K562 (cell line): ENCODE data around the gene SMIM35. TPM values are rescaled to one million over a fixed set of nuclear protein-coding genes. Genes with fewer than 3 reads are reported as not detected.

Experiments used
- ATAC-seq: fragments of 200-7000 bp; cut with Tn5 transposase; 3 replicates; pipeline ENCODE4 v1.9.1; 2020; ENCODE audit warnings: moderate library complexity
- BruUV-seq: library from RNA; stranded (reverse); fragments of 400-500 nt; replicated peaks from 2 replicates; lab custom pipeline; 2021; lab: Mats Ljungman, UMichigan
- CTCF ChIA-PET: fragments of 300-600 bp; formaldehyde crosslinking; extraction: SDS; loops from one replicate; lab custom pipeline; 2021; ENCODE audit warnings: low intra/inter-chr PET ratio; lab: Yijun Ruan, JAX
- POLR2A ChIA-PET: fragments of 300-600, 350-650 bp; sonication (Branson Sonifier 250); formaldehyde crosslinking; extraction: SDS; loops from one replicate; lab custom pipeline; 2021; ENCODE audit warnings: antibody characterized with exemption, inconsistent platforms; lab: Yijun Ruan, JAX
- DNase-seq, 4 experiments: peaks; one replicate each; pipeline versions ENCODE4 v3.0.0 to v3.0.0-alpha.2; 2011 to 2018; ENCODE audit warnings: low spot score in 3 of 4, mixed read lengths in 3 of 4; ENCODE audit errors: extremely low read depth in 1 of 4
- FAIRE-seq: peaks from 2 replicates; lab custom pipeline; 2011; peaks lifted over from hg19 to GRCh38; lab: Jason Lieb, UNC
- H2AFZ ChIP-seq: 2 replicates; pipeline ENCODE4 v1.6.0; 2011; ENCODE audit warnings: low read depth, low read length, control low read depth, inconsistent platforms
- H3K27ac ChIP-seq: fragments of 200-600 bp; 3 replicates; pipeline ENCODE4 v1.8.0; 2011; ENCODE audit warnings: low read depth, mild to moderate bottlenecking, control low read depth, inconsistent platforms, low read length, moderate library complexity, mixed read lengths; ENCODE audit errors: extremely low read depth
- H3K27me3 ChIP-seq, 2 experiments: fragments of 300-600 bp in 1 of 2; 2 replicates in 1 of 2; 3 replicates in 1 of 2; pipeline versions ENCODE4 v1.6.0 to v1.8.0; 2011; ENCODE audit warnings: inconsistent platforms in 2 of 2, low read length in 2 of 2, mild to moderate bottlenecking in 1 of 2, mixed read lengths in 1 of 2, moderate library complexity in 1 of 2; ENCODE audit not compliant: control insufficient read depth in 2 of 2, insufficient read depth in 2 of 2
- H3K36me3 ChIP-seq: fragments of 300-600 bp; 3 replicates; pipeline ENCODE4 v1.8.0; 2011; ENCODE audit warnings: mild to moderate bottlenecking, low read length, inconsistent platforms; ENCODE audit not compliant: control insufficient read depth, insufficient read depth
- H3K4me1 ChIP-seq, 2 experiments: fragments of 200-600 bp in 1 of 2; replicated peaks in 1 of 2; 2 replicates in 1 of 2; 3 replicates in 1 of 2; pipeline versions ENCODE4 v1.5.1 to v1.8.0; 2011; ENCODE audit warnings: inconsistent platforms in 2 of 2, low read length in 2 of 2, mild to moderate bottlenecking in 1 of 2, mixed read lengths in 1 of 2, moderate library complexity in 1 of 2; ENCODE audit not compliant: control insufficient read depth in 2 of 2, insufficient read depth in 2 of 2
- H3K4me2 ChIP-seq: 2 replicates; pipeline ENCODE4 v1.6.1; 2011; ENCODE audit warnings: low read length, control low read depth, inconsistent platforms, mixed read lengths; ENCODE audit not compliant: insufficient read depth
- H3K4me3 ChIP-seq: fragments of 200-600 bp; sonication (generic), shearing (Covaris generic); 2 replicates; pipeline ENCODE4 v1.5.1; 2016; ENCODE audit warnings: control low read depth, inconsistent platforms
- H3K79me2 ChIP-seq: fragments of 200-600 bp; 3 replicates; pipeline ENCODE4 v1.8.0; 2011; ENCODE audit warnings: low read length, inconsistent platforms; ENCODE audit not compliant: control insufficient read depth, insufficient read depth
- H3K9ac ChIP-seq, 2 experiments: 2 replicates each; pipeline versions ENCODE4 v1.6.0 to v1.6.1; 2011; ENCODE audit warnings: low read depth in 2 of 2, low read length in 2 of 2, control low read depth in 1 of 2, inconsistent platforms in 1 of 2, mild to moderate bottlenecking in 1 of 2, mixed read lengths in 1 of 2; ENCODE audit not compliant: insufficient read depth in 1 of 2
- H3K9me1 ChIP-seq: one replicate; pipeline ENCODE4 v1.6.0; 2011; ENCODE audit warnings: inconsistent platforms, mild to moderate bottlenecking, low read length, moderate library complexity; ENCODE audit not compliant: control insufficient read depth, insufficient read depth
- H3K9me3 ChIP-seq: replicated peaks from 2 replicates; pipeline ENCODE4 v1.5.1; 2011; ENCODE audit warnings: low read depth, low read length, inconsistent platforms; ENCODE audit not compliant: control insufficient read depth, insufficient read depth
- H4K20me1 ChIP-seq: replicated peaks from 2 replicates; pipeline ENCODE4 v1.6.1; 2011; ENCODE audit warnings: low read length, inconsistent platforms, mixed read lengths; ENCODE audit not compliant: control insufficient read depth, insufficient read depth
- CSDE1 ChIP-seq, 2 experiments: fragments of 450-650 bp; IDR thresholded peaks; 2 replicates each; pipeline ENCODE4 v1.6.1; 2016; ENCODE audit warnings: mild to moderate bottlenecking in 1 of 2
- KAT8 ChIP-seq: fragments of 450-650 bp; IDR thresholded peaks from 2 replicates; pipeline ENCODE4 v1.6.1; 2016; ENCODE audit warnings: low read depth, mild to moderate bottlenecking
- POLR3G ChIP-seq: IDR thresholded peaks from 2 replicates; pipeline ENCODE4 v1.6.1; 2011; ENCODE audit not compliant: insufficient read length, insufficient replicate concordance; ENCODE audit errors: extremely low read depth
- RBFOX2 ChIP-seq: fragments of 200-400 bp; formaldehyde crosslinking; IDR thresholded peaks from 2 replicates; pipeline ENCODE4 v1.6.1; 2017; ENCODE audit warnings: low read depth, mild to moderate bottlenecking, low read length, moderate library complexity
- SMARCB1 ChIP-seq: IDR thresholded peaks from 2 replicates; pipeline ENCODE4 v1.6.1; 2011; ENCODE audit warnings: improper control_type of control experiment, low read depth; ENCODE audit not compliant: insufficient read length
- ZNF444 ChIP-seq: fragments of 250-450 bp; sonication (Bioruptor Pico); IDR thresholded peaks from 2 replicates; pipeline ENCODE4 v1.4.0; 2020; ENCODE audit warnings: mild to moderate bottlenecking, moderate library complexity
- WGBS: fragments of 100-300 bp; shearing (Covaris generic); methylation state at CpG from one replicate; pipeline ENCODE4 v1.1.6; 2016; ENCODE audit warnings: low coverage, mixed read lengths; ENCODE audit not compliant: insufficient coverage; ENCODE audit errors: missing lambda C conversion rate; 5-methylcytosine and 5-hydroxymethylcytosine counted together
- in situ Hi-C: fragments of 300-500 bp; cut with MboI; formaldehyde crosslinking; loops from 4 replicates; pipeline ENCODE4 v1.15.0; 2018; ENCODE audit warnings: inconsistent platforms, mixed read lengths
- intact Hi-C: fragments of 100-400 bp; cut with micrococcal nuclease; formaldehyde crosslinking; loops from 2 replicates; pipeline ENCODE4 v1.14.2; 2022
- polyA plus RNA-seq, 8 experiments: library from polyadenylated mRNA; depleted of rRNA in 4 of 8; stranded (reverse) in 5 of 8; unstranded in 3 of 8; fragments of >200 nt; fragmentation: Nextera tagmentation in 2 of 8; fragmentation: Illumina TruSeq in 1 of 8; extraction: Ambion mirVana in 2 of 8; extraction: Trizol in 1 of 8; gene quantifications; 2 replicates each; pipeline versions ENCODE4 v1.2.1 to v1.2.3, GENCODE V29; 2011 to 2014; ENCODE audit warnings: inconsistent platforms in 1 of 8, missing spikeins in 1 of 8
- total RNA-seq, 7 experiments: library from RNA; depleted of rRNA in 6 of 7; stranded (reverse); fragments of >200 nt in 6 of 7; fragmentation: Illumina TruSeq in 2 of 7; extraction: Trizol in 2 of 7; gene quantifications; 2 replicates each; pipeline versions ENCODE4 v1.2.1 to v1.2.3, GENCODE V29; 2011 to 2021; ENCODE audit warnings: low replicate concordance in 1 of 7
- TF ChIP-seq, protein P1 (sequence below): fragments of 200-800 bp; sonication (Bioruptor generic); IDR thresholded peaks from 2 replicates; pipeline ENCODE4 v1.6.1; 2017; ENCODE audit warnings: missing genetic modification characterization, missing compliant biosample characterization
- TF ChIP-seq, protein P2 (sequence below), 3 experiments: fragments of 200-800 bp in 1 of 3; fragments of 250-450 bp in 1 of 3; fragments of 450-650 bp in 1 of 3; sonication (Bioruptor Pico) in 1 of 3; sonication (Bioruptor generic) in 1 of 3; formaldehyde crosslinking in 1 of 3; IDR thresholded peaks; 2 replicates each; pipeline versions ENCODE4 v1.6.1 to v1.8.0; 2016 to 2022; ENCODE audit warnings: mild to moderate bottlenecking in 2 of 3, missing genetic modification characterization in 2 of 3, missing compliant biosample characterization in 1 of 3, moderate library complexity in 1 of 3
- TF ChIP-seq, protein P3 (sequence below): IDR thresholded peaks from 2 replicates; pipeline ENCODE4 v1.6.1; 2016; ENCODE audit warnings: missing genetic modification characterization, missing compliant biosample characterization

Gene SMIM35
- total and polyA plus RNA-seq, 9 of the 15 experiments (the other 6 are each of a cell fraction or from before 2014, with no cell fraction given), result 0.03 TPM; not detected in 7

DNA sequence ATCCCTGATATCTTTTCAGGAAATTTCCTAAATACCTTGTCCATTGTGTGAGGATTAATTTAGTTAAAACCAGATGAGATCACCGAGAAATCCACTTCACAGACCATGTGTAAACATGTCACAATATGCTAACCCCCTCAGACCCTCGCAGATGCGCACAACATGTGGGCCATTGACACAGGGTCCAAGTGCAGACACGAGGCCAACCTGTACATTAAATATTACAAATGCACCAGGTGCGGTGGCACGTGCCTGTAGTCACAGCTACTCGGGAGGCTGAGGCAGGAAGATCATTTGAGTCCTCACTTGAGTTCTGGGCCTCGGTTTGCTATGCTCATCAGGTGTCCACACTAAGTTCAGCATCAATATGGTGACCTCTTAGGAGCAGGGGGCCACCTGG lies 19.8 kb downstream of the SMIM35 start (continued):
- TF ChIP-seq CSDE1 (IDR thresholded peaks at IDR 0.05), result no peak
- TF ChIP-seq, all 486 proteins: peak for 0

GRCh38 chr11:118065384-118065783 lies 21.4 kb downstream of the SMIM35 start:
- no TSS peak for BruUV-seq
- intact Hi-C loops, result loop anchor here (5.0 kb wide), 1 partner anchor 62 kb away; no protein-coding TSS in a partner anchor
- Histone ChIP-seq H3K36me3 (no peaks in the 10 kb centered on the region), H3K79me2 (no peaks in the 10 kb centered on the region), H2AFZ (no peak overlapping the region), H3K4me1 (peaks cover 7 to 10% of the 10 kb centered on the region in 2 experiments; a peak in 3 of 5 replicates), H3K9me1 (peaks cover 4% of the 10 kb centered on the region), H3K4me3 (no peak overlapping the region), H3K4me2 (no peak overlapping the region), H3K9me3 (no peaks in the 10 kb centered on the region), H3K27me3 (peaks cover 6 to 11% of the 10 kb centered on the region in 2 experiments; a peak in 4 of 5 replicates), H3K9ac (no peak overlapping the region), H4K20me1 (peaks cover 3% of the 10 kb centered on the region; the same call in 1 of the 2 replicates), H3K27ac (no peak overlapping the region)
- POLR2A ChIA-PET, result no interaction called here
- DNase-seq, result no peak
- ATAC-seq, result no peak
- CTCF ChIA-PET, result interaction anchor here (0.6 kb wide), 1 partner anchor 243 kb away, joined by 3 read pairs; no protein-coding TSS in a partner anchor
- WGBS, result 17% methylated on average over 3 of the region's 3 CpGs
- in situ Hi-C loops, result no loop called here
- no peak for TF ChIP-seq SMARCB1
- TF ChIP-seq, protein P1, sequence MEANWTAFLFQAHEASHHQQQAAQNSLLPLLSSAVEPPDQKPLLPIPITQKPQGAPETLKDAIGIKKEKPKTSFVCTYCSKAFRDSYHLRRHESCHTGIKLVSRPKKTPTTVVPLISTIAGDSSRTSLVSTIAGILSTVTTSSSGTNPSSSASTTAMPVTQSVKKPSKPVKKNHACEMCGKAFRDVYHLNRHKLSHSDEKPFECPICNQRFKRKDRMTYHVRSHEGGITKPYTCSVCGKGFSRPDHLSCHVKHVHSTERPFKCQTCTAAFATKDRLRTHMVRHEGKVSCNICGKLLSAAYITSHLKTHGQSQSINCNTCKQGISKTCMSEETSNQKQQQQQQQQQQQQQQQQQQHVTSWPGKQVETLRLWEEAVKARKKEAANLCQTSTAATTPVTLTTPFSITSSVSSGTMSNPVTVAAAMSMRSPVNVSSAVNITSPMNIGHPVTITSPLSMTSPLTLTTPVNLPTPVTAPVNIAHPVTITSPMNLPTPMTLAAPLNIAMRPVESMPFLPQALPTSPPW (CRISPR knock-in tag), result no peak
- TF ChIP-seq ZNF444 (CRISPR knock-in tag), result no peak
- no peak for TF ChIP-seq POLR3G
- TF ChIP-seq, protein P2, sequence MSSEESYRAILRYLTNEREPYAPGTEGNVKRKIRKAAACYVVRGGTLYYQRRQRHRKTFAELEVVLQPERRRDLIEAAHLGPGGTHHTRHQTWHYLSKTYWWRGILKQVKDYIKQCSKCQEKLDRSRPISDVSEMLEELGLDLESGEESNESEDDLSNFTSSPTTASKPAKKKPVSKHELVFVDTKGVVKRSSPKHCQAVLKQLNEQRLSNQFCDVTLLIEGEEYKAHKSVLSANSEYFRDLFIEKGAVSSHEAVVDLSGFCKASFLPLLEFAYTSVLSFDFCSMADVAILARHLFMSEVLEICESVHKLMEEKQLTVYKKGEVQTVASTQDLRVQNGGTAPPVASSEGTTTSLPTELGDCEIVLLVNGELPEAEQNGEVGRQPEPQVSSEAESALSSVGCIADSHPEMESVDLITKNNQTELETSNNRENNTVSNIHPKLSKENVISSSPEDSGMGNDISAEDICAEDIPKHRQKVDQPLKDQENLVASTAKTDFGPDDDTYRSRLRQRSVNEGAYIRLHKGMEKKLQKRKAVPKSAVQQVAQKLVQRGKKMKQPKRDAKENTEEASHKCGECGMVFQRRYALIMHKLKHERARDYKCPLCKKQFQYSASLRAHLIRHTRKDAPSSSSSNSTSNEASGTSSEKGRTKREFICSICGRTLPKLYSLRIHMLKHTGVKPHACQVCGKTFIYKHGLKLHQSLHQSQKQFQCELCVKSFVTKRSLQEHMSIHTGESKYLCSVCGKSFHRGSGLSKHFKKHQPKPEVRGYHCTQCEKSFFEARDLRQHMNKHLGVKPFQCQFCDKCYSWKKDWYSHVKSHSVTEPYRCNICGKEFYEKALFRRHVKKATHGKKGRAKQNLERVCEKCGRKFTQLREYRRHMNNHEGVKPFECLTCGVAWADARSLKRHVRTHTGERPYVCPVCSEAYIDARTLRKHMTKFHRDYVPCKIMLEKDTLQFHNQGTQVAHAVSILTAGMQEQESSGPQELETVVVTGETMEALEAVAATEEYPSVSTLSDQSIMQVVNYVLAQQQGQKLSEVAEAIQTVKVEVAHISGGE (CRISPR knock-in tag; IDR thresholded peaks at IDR 0.05), result no peak
- no peak for TF ChIP-seq KAT8
- TF ChIP-seq, protein P3, sequence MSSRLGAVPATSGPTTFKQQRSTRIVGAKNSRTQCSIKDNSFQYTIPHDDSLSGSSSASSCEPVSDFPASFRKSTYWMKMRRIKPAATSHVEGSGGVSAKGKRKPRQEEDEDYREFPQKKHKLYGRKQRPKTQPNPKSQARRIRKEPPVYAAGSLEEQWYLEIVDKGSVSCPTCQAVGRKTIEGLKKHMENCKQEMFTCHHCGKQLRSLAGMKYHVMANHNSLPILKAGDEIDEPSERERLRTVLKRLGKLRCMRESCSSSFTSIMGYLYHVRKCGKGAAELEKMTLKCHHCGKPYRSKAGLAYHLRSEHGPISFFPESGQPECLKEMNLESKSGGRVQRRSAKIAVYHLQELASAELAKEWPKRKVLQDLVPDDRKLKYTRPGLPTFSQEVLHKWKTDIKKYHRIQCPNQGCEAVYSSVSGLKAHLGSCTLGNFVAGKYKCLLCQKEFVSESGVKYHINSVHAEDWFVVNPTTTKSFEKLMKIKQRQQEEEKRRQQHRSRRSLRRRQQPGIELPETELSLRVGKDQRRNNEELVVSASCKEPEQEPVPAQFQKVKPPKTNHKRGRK (tag), result no peak
- TF ChIP-seq RBFOX2, result no peak
- FAIRE-seq, result no peak
